ENCODE measurements around the gene ZNF253. TPM values are rescaled to one million over a fixed set of nuclear protein-coding genes. Genes with fewer than 3 reads are reported as not detected.

Gene ZNF253
- total RNA-seq, 2 experiments from 2014 or later = 29.9 to 39.1 TPM

GRCh38 chr19:19937403-19937802 is 71.7 kb downstream of the ZNF253 start:
- Histone ChIP-seq H2AFZ (ENCODE audit: low read length) (no peak overlapping the region), H3K36me3 (ENCODE audit: insufficient read depth, low read length) (peaks cover 32% of the 10 kb centered on the region), H3K4me3 (ENCODE audit: low read depth, low read length, poor library complexity, severe bottlenecking) (no peak overlapping the region), H3K4me1 (ENCODE audit: insufficient read depth, low read length, poor library complexity, severe bottlenecking) (peaks cover 11% of the 10 kb centered on the region), H3K4me2 (ENCODE audit: low read length) (no peak overlapping the region), H4K20me1 (ENCODE audit: insufficient read depth, low read length) (no peaks in the 10 kb centered on the region), H3K9me2 (ENCODE audit: insufficient read depth, low read length) (no peaks in the 10 kb centered on the region), H3K79me2 (ENCODE audit: insufficient read depth, low read depth, low read length) (no peaks in the 10 kb centered on the region), H3K27ac (ENCODE audit: low read depth, low read length, poor library complexity, severe bottlenecking) (no peak overlapping the region), H3K9me3 (ENCODE audit: low read length) (peaks cover 66% of the 10 kb centered on the region)
- no peak for TF ChIP-seq EZH2phosphoT487 (IDR thresholded peaks at IDR 0.05; ENCODE audit: borderline replicate concordance, low read depth, low read length)
- ChIA-PET CTCF (ENCODE audit: unreplicated experiment) (no interaction called here), POLR2A (no interaction called here)
- BruUV-seq (replicated peaks) = no TSS peak
- intact Hi-C loops (cut with micrococcal nuclease; ENCODE audit: unreplicated experiment) = loop anchor here (2.0 kb wide), 1 partner anchor 41 kb away; no protein-coding TSS in a partner anchor
- DNase-seq (ENCODE audit: low spot score) = peak; percentile 32

- no peak for DNase-seq (ENCODE audit: low spot score)
- no peak for TF ChIP-seq CTCF (conservative IDR thresholded peaks at IDR 0.05; ENCODE audit: low read length)
- H3K4me3 ChIP-seq (ENCODE audit: low read depth, low read length, poor library complexity, severe bottlenecking) = no peak overlapping the region
- H3K27ac ChIP-seq (ENCODE audit: low read depth, low read length, poor library complexity, severe bottlenecking) = no peak overlapping the region
- peaks cover 11% of the 10 kb centered on the region for H3K4me1 ChIP-seq (ENCODE audit: insufficient read depth, low read length, poor library complexity, severe bottlenecking)
- ChIA-PET CTCF (ENCODE audit: unreplicated experiment) (no interaction called here), POLR2A (no interaction called here)
- peaks cover 56% of the 10 kb centered on the region for H3K9me3 ChIP-seq (ENCODE audit: low read length)
- intact Hi-C loops (cut with micrococcal nuclease; ENCODE audit: unreplicated experiment) = no loop called here
- H4K20me1 ChIP-seq (ENCODE audit: insufficient read depth, low read length) = no peaks in the 10 kb centered on the region
- no peak overlapping the region for H2AFZ ChIP-seq (ENCODE audit: low read length)
- H3K79me2 ChIP-seq (ENCODE audit: insufficient read depth, low read depth, low read length) = no peaks in the 10 kb centered on the region
- BruUV-seq (replicated peaks) = no TSS peak
- H3K4me2 ChIP-seq (ENCODE audit: low read length) = no peak overlapping the region
- no peaks in the 10 kb centered on the region for H3K9me2 ChIP-seq (ENCODE audit: insufficient read depth, low read length)
- H3K36me3 ChIP-seq (ENCODE audit: insufficient read depth, low read length) = peaks cover 22% of the 10 kb centered on the region
These were observed 72.8 kb downstream of the ZNF253 start for GRCh38 chr19:19938449-19938848.

- H3K27ac ChIP-seq (ENCODE audit: low read depth, low read length, poor library complexity, severe bottlenecking) = no peak overlapping the region
- H2AFZ ChIP-seq (ENCODE audit: low read length) = no peak overlapping the region
- CTCF ChIA-PET (ENCODE audit: unreplicated experiment) = no interaction called here
- BruUV-seq (replicated peaks) = no TSS peak
- intact Hi-C loops (cut with micrococcal nuclease; ENCODE audit: unreplicated experiment) = no loop called here
- H3K79me2 ChIP-seq (ENCODE audit: insufficient read depth, low read depth, low read length) = no peaks in the 10 kb centered on the region
- no peaks in the 10 kb centered on the region for H4K20me1 ChIP-seq (ENCODE audit: insufficient read depth, low read length)
- H3K9me2 ChIP-seq (ENCODE audit: insufficient read depth, low read length) = no peaks in the 10 kb centered on the region
- DNase-seq (ENCODE audit: low spot score) = no peak
- H3K4me2 ChIP-seq (ENCODE audit: low read length) = no peak overlapping the region
- no peak overlapping the region for H3K4me3 ChIP-seq (ENCODE audit: low read depth, low read length, poor library complexity, severe bottlenecking)
- H3K36me3 ChIP-seq (ENCODE audit: insufficient read depth, low read length) = no peaks in the 10 kb centered on the region
- H3K4me1 ChIP-seq (ENCODE audit: insufficient read depth, low read length, poor library complexity, severe bottlenecking) = no peaks in the 10 kb centered on the region
- TF ChIP-seq CTCF (conservative IDR thresholded peaks at IDR 0.05; ENCODE audit: low read length) = no peak
- TF ChIP-seq EZH2phosphoT487 (IDR thresholded peaks at IDR 0.05; ENCODE audit: borderline replicate concordance, low read depth, low read length) = no peak
- POLR2A ChIA-PET = no interaction called here
- H3K9me3 ChIP-seq (ENCODE audit: low read length) = peaks cover 9% of the 10 kb centered on the region; the same call in 1 of the 2 replicates
These were observed 78.3 kb downstream of the ZNF253 start for GRCh38 chr19:19943848-19944582.

Other genes starting within 250 kb of the ZNF253 start
- 5.1 and 6.7 TPM in 2 replicates for gene PBX4, start 247.2 kb upstream of the ZNF253 start, total RNA-seq (2014; rRNA removed; shearing (Covaris generic))
- 4.6 and 5.0 TPM in 2 replicates for gene PBX4, start 247.2 kb upstream of the ZNF253 start, total RNA-seq (2022)
- gene LPAR2, start 237.7 kb upstream of the ZNF253 start, total RNA-seq (2014; rRNA removed; shearing (Covaris generic)) = 6.0 and 12.4 TPM in 2 replicates
- 17.5 and 18.4 TPM in 2 replicates for gene LPAR2, start 237.7 kb upstream of the ZNF253 start, total RNA-seq (2022)
- 30.1 and 34.7 TPM in 2 replicates for gene GMIP, start 222.2 kb upstream of the ZNF253 start, total RNA-seq (2014; rRNA removed; shearing (Covaris generic))
- 41.6 and 48.7 TPM in 2 replicates for gene GMIP, start 222.2 kb upstream of the ZNF253 start, total RNA-seq (2022)
- gene ATP13A1, start 202.2 kb upstream of the ZNF253 start, total RNA-seq (2014; rRNA removed; shearing (Covaris generic)) = 41.0 and 58.3 TPM in 2 replicates
- gene ATP13A1, start 202.2 kb upstream of the ZNF253 start, total RNA-seq (2022) = 122 and 128 TPM in 2 replicates
- 83.8 and 85.6 TPM in 2 replicates for gene ZNF101, start 197.0 kb upstream of the ZNF253 start, total RNA-seq (2014; rRNA removed; shearing (Covaris generic))
- gene ZNF101, start 197.0 kb upstream of the ZNF253 start, total RNA-seq (2022) = 66.6 and 87.0 TPM in 2 replicates
- gene ZNF14, start 132.8 kb upstream of the ZNF253 start, total RNA-seq (2014; rRNA removed; shearing (Covaris generic)) = 4.5 and 8.7 TPM in 2 replicates
- gene ZNF14, start 132.8 kb upstream of the ZNF253 start, total RNA-seq (2022) = 7.0 and 8.4 TPM in 2 replicates
- 22.1 and 36.4 TPM in 2 replicates for gene ZNF506, start 44.1 kb upstream of the ZNF253 start, total RNA-seq (2014; rRNA removed; shearing (Covaris generic))
- 29.7 and 32.3 TPM in 2 replicates for gene ZNF506, start 44.1 kb upstream of the ZNF253 start, total RNA-seq (2022)
- gene ZNF93, start 35.1 kb downstream of the ZNF253 start, total RNA-seq (2014; rRNA removed; shearing (Covaris generic)) = 17.5 and 18.5 TPM in 2 replicates
- 16.5 and 19.1 TPM in 2 replicates for gene ZNF93, start 35.1 kb downstream of the ZNF253 start, total RNA-seq (2022)
- 9.1 and 10.5 TPM in 2 replicates for gene ZNF682, start 173.6 kb downstream of the ZNF253 start, total RNA-seq (2014; rRNA removed; shearing (Covaris generic))
- gene ZNF682, start 173.6 kb downstream of the ZNF253 start, total RNA-seq (2022) = 17.3 and 18.6 TPM in 2 replicates
- 11.9 and 18.1 TPM in 2 replicates for gene ZNF90, start 212.1 kb downstream of the ZNF253 start, total RNA-seq (2014; rRNA removed; shearing (Covaris generic))
- 27.0 and 27.6 TPM in 2 replicates for gene ZNF90, start 212.1 kb downstream of the ZNF253 start, total RNA-seq (2022)